Dedifferentiated amniotic fluid mesenchymal stem cell (primary cell): Measurements from ENCODE around the gene C3orf20.
"Not testable (repeated sequence)": the region's sequence is repeated elsewhere in the genome, so short reads cannot be mapped to it uniquely, and the experiment has no call there.

Source experiments
- DNase-seq: peaks from one replicate; pipeline ENCODE4 v3.0.0-alpha.2; 2016; ENCODE audit errors: extremely low spot score

The C3orf20 gene

DNA sequence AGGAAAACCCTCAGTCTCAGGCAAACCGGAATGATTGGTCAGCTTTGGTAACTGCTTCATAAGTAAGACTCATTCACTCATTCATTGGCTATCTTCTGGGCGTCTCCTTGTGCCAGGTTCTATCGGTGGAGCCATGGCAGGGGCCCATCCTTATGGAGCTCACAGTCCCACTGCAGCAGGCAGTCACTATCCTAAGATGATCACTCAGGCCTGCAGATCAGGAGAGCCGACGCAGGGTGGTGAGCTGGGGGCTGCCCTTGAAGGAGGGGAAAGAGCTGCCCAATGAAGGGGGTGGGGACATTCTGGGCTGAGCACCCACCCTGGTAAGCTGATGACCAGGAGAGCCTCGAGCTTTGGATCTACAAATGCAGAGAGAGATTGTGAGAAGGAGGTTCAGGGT, 123.3 kb downstream of the C3orf20 start:
- no peak for DNase-seq

GRCh38 chr3:14799146-14799545, 124.2 kb downstream of the C3orf20 start:
- no peak for DNase-seq

DNA sequence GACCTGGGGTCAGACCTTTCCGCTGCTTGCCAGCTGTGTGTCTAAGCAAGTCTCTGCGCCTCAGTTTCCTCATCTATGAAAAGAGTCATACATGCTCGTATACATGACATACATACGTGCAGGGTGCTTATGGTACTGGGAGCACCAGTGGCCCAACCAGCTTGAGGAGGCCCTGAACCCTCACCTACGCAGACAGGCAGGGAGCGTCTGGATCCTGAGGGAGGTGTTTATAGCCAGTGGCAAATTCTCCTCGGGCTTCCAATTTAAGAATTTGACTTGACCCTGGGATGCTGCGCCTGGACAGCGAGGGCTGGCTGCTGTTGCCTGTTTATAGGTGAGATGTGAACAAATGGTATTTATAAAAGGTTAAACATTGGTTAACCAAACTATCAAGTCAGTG, 126.1 kb downstream of the C3orf20 start:
- DNase-seq = no peak

DNA sequence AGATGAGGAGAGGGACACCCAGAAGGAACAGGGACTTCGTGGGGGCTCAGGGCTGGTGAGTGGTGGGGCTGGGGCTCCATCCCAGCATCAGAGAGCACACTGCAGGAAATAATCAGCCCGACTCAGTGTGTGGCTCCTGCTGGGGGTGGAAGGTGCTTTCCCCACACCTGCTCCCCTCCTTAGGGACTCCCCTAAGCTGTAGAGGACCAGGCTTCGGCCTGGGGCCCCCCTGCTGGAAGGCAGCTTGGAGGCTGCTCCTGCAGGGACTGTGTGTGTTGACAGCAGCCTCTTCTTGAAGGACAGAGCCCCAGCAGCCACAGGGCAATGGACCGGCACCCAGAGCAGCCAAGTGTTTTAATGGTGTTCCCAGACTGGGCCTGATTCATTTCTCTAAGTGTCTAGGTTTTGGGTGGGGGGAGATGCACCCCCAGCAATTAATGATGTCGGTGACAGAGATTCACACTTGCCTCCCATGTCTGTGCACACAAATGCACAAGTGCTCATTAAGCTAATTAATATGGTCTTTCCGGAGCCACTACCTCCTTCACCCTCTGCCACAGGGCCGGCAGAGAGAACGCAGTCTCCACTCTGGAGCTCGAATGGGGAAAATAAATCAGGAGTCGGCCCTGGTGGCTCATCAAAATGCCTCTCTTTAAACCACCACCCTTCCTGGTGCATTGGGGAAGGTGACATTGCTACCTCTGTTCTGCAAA, 126.9 kb downstream of the C3orf20 start:
- DNase-seq = no peak

GRCh38 chr3:14802381-14802731, 127.4 kb downstream of the C3orf20 start:
- no peak for DNase-seq

DNA sequence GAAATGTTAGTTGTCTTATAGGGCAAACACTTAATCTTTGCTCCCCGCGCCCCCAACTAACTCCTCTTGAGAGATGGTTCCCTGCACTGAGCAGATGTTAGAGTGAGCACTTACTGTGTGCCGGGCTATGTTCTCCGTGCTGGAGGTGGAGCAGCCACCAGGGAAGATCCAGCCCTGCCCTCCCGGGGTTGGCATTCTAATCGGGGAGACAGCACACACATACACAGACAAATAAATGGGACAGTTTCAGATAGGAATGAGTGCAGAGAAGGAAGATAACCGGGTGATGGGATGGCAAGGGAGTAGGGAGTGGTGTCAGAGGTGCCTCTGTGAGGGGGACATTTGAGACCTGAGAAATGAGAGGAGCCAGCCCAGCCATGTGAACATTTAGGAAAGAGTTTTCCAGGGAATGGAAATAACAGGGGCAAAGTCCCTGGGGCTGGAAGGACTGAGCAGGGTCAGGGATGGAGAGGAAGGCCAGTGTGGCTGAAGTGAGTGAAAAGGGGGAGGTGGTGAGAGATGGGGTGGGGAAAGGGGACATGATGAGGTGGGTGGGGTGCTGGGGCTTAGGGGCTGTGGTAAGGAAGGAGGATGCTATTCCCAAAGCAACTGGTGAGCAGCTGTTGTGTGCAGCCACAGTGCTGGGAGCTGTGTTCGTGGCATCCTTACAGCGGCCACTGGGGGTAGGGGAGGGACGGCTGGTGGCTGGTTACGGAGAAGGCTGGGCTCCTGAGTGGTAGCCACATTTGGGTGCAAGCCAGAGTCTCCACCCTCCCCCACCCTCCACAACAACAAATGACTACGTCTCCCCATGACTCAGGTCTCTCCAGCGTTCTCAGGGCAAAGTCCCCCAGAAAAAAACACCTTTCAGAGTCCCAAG, 128.4 kb downstream of the C3orf20 start:
- no peak for DNase-seq

DNA sequence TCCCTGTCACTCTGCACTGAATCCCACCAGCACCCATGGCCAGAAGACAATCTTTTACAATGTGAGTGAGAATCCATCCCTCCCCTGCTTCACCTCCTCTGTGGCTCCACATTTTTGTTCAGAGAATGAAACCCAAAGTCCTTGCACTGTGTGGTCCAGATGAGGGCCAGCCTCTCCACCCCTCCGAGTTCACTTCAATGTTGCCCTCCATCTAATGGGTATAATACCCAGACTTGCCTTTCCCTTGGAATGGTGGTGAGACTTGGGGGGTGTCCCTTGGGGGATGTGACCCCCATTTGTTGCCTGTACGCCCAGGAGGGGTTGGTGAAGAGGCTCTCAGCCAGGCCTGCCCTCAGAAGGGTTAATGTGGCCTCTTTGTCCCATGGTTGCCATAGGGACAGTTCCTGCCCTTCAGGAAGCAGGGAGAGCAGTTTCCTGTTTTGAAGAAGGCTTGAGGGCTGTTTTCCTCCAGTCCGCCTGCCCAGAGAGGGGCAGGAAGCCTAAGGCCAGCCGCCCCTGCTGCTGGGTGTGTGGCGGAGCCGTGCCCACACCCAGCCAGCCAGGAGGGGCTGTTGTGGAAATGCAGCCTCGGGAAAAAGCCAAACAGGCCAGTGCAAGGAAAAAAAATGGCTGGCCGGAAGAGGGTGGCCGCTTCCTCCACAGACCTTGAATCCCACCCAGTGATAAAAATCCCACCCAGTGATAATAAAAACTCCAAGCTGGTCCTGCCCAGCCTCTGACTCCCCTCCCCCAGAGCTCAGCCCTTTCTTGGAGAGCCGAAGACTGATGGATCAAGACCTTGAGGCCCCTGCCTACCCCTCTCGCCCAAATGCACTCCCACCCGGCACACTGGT, 129.3 kb downstream of the C3orf20 start:
- no peak for DNase-seq

GRCh38 chr3:14804835-14805780, 130.2 kb downstream of the C3orf20 start:
- DNase-seq = no peak

GRCh38 chr3:14805961-14806537, 131.1 kb downstream of the C3orf20 start:
- no peak for DNase-seq

DNA sequence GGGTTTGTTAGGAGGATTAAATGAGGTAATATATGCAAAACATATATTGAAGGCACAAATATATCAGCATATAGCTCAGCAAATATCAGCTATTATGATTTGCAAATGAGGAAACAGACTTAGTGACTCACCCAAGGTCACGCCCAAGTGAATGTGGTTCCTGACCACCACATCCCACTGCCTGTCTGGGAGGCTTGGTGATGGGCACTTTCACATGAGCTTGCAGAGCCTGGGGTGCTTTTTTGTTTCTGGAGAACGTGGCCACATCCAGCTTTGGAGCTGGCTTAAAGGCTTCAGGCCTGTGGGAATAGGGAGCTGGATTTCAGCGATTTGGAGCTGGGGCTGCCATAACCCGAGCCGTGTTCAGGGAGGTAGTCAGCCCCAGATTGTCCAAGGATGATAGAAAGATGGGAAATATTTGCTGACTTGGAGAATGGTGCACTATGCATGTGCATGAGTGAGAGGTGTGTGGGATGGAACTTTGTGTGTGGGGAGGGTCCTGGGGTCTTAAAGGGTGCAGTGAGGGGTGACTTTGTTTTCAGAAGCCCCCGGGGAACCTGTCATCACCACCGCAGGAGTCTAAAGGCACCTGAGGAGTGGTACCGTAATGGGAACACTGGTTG, 131.8 kb downstream of the C3orf20 start:
- no peak for DNase-seq

GRCh38 chr3:14808025-14808424, 133.1 kb downstream of the C3orf20 start:
- no peak for DNase-seq

GRCh38 chr3:14808502-14809266, 133.7 kb downstream of the C3orf20 start:
- no peak for DNase-seq

- not testable (repeated sequence) for DNase-seq
These were observed 134.7 kb downstream of the C3orf20 start for GRCh38 chr3:14809611-14810010.

DNA sequence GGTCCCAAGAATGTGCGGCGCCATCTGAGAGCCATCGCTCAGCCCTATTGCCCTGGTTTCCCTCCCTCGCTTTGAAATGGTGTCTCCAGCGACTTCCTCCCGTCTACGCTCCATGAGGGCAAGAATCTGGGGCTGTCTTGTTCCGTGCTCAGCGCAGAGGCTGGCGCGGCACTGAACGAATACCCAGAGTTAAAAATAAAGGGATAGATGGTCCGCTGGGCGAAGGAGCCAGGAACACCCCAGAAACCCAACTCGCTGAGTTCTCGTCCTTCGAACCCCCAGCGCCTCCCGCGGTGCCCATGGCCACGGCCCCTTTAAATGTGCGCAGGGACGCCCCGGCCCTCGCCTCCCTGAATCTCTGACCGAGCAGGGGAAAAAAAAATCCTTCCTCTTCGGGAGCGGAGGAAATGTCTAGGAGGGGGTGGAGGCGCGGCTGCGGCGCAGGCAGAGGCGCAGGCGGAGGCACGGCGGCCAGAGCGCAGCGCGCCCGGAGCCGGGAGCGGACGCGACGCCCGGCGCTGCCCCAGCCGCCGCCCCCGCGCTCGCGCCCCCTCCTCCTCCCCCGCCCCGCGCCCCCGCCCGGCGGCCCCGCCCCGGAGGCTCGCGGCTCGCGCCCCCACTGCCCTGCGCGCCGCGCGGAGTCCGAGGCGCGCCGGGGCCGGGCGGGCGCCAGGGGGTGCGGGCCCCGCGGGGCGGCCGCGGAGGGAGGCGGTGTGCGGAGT, 135.3 kb downstream of the C3orf20 start:
- no peak for DNase-seq

- no peak for DNase-seq
These were observed 136.1 kb downstream of the C3orf20 start for GRCh38 chr3:14810801-14811661.

DNA sequence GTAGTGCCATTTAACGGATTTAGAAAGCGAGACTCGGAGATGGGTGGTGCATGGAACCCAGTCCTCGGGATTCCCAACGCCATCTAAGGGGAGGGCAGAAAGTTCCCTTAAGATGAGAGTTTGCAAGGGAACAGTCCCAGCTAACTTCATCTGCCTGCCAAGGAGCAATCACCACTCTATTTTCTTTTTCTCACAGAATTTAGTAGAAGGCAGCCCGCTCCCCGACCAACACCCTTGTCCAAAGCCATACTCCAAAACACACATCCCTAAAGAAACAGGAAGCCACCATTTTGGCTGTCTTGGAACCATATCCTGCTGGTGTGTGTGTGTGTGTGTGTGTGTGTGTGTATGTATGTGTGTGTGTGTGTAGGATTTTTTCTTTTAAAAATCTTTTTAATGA, 136.7 kb downstream of the C3orf20 start:
- DNase-seq = no peak

DNA sequence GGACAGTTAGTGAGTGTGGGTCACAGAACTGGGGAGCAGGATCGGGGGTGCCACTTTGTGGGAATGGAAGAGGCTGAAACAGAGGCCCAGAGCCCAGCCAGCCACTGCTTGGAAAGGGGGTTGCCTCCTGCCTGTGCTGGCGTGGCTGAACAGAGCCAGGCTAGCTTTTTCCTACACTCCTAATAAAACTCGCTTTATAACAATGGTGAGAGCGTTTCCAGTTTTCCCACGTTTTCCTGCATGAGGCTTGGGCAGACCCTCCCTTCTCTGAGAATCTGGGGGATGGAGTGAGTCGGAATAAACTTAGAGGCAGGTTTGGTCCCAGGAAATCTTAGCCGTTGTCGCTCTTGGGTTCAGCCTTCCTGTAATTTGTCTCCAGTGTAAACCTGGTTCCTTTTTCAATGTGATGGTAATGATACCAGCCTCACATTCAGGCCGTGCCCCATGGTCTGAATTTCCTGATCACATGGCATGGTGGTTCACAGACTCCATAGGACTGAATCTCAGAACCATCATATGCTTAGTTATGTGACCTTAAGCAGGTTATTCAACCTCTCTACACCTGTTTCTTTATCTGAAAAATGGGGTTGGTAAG, 137.4 kb downstream of the C3orf20 start:
- DNase-seq = no peak
